ENCODE results near the gene CYB561A3. TPM values are rescaled to one million over a fixed set of nuclear protein-coding genes. Genes with fewer than 3 reads are reported as not detected.

CYB561A3 gene
- total RNA-seq, 4 donors from 2014 or later: 68.1 to 157 (median 93.6) TPM

DNA sequence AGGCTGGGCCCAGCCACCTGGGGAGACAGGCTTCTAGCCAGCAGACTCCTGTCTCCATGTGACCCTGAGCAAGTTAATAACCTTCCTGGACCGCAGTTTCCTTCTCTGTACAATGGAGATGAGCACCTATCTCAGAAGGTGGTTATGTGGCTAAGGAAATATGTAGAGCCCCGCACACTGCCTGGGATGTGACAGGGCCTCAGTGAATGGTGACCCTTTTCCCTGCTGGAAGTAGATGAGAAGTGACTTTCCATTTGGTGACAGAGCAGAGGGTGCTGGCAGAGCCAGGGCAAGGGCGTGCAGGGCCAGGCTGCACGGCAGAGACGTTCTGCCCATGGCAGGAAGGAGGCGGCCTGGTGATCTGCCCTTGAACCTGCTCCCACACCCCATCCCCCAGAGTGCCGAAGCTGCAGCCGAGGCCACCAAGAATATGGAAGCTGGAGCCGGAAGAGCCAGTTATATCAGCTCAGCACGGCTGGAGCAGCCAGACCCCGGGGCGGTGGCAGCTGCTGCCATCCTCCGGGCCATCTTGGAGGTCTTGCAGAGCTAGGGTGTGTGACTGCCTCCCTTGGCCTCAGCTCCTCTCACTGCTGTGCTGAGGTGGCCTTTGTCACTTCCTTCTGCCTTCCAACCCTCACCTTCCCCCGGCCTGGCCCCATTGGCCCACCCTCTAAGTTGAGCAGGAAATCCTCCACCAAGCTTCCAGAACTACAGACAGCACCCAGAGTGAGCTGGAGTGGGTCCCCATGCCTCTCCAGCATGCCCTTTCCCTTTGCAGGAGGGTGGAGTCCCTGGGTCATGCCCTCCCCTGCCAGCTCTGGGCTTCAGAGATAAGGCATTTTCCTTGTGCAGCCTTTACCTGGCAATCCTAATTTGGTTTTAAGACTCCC, 15.5 kb downstream of the CYB561A3 start:
- WGBS, 2 donors (ENCODE audit: low coverage in 1 of 2): 80% methylated on average over 9 of the region's 14 CpGs; no CpG with 5 or more reads in 1 of the 2 donors
- intact Hi-C loops (cut with DNase I; ENCODE audit: low total_unique reads): no loop called here
- DNase-seq: no peak
- TF ChIP-seq POLR2A (IDR thresholded peaks at IDR 0.05) (no peak), EP300 (IDR thresholded peaks at IDR 0.05; ENCODE audit: low read depth) (no peak), POLR2AphosphoS5 (IDR thresholded peaks at IDR 0.05) (no peak)
- TF ChIP-seq, protein P1, sequence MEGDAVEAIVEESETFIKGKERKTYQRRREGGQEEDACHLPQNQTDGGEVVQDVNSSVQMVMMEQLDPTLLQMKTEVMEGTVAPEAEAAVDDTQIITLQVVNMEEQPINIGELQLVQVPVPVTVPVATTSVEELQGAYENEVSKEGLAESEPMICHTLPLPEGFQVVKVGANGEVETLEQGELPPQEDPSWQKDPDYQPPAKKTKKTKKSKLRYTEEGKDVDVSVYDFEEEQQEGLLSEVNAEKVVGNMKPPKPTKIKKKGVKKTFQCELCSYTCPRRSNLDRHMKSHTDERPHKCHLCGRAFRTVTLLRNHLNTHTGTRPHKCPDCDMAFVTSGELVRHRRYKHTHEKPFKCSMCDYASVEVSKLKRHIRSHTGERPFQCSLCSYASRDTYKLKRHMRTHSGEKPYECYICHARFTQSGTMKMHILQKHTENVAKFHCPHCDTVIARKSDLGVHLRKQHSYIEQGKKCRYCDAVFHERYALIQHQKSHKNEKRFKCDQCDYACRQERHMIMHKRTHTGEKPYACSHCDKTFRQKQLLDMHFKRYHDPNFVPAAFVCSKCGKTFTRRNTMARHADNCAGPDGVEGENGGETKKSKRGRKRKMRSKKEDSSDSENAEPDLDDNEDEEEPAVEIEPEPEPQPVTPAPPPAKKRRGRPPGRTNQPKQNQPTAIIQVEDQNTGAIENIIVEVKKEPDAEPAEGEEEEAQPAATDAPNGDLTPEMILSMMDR (IDR thresholded peaks at IDR 0.05): no peak
- in situ Hi-C loops (cut with MboI; ENCODE audit: low pct_ligation_motif_present in 1 of 4, low pct_unique_long_range_greater_than_20kb in 1 of 4, low sequenced_read_pairs in 3 of 4): loop anchor here in 1 of 4 donors (25.0 kb wide), 1 partner anchor 509 kb away; the partner anchor contains the start of gene CCDC86
- Histone ChIP-seq H3K27me3 (no peaks in the 10 kb centered on the region), H3K27ac (peak overlapping the region in 3 of 4 donors; percentile 22 to 48 (median 25)), H3K9me3 (no peaks in the 10 kb centered on the region), H3K4me3 (no peak overlapping the region), H3K36me3 (peaks cover 0 to 11% (median 4%) of the 10 kb centered on the region in 4 donors), H3K4me1 (peaks cover 0 to 14% (median 7%) of the 10 kb centered on the region in 4 donors)

DNA sequence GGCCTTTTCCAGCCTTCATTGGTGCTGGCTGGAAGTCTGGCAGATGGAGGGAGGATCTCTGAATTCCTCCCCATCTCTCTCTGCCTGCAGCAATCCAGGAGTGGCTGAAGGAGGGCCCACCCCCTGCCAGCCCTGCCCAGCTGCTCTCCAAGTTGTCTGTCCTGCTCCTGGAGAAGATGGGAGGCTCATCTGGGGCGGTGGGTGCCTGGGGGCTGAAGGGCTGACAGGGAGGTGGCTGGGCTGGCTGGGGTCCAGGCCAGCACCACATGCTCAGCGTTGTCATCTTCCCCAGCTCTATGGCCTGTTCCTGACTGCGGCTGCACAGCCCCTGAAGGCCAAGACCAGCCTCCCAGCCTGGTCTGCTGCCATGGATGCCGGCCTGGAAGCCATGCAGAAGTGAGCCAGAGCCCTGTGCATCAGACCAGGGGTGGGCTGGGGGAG, 16.5 kb downstream of the CYB561A3 start:
- no peak for DNase-seq
- Histone ChIP-seq H3K4me1 (peaks cover 0 to 14% (median 7%) of the 10 kb centered on the region in 4 donors), H3K9me3 (no peaks in the 10 kb centered on the region), H3K4me3 (no peak overlapping the region), H3K27ac (no peak overlapping the region), H3K36me3 (peaks cover 0 to 11% (median 4%) of the 10 kb centered on the region in 4 donors), H3K27me3 (no peaks in the 10 kb centered on the region)
- in situ Hi-C loops (cut with MboI; ENCODE audit: low pct_ligation_motif_present in 1 of 4, low pct_unique_long_range_greater_than_20kb in 1 of 4, low sequenced_read_pairs in 3 of 4): loop anchor here in 1 of 4 donors (25.0 kb wide), 1 partner anchor 508 kb away; the partner anchor contains the start of gene CCDC86
- WGBS, 2 donors (ENCODE audit: low coverage in 1 of 2): 80% methylated on average over 2 of the region's 4 CpGs; no CpG with 5 or more reads in 1 of the 2 donors
- TF ChIP-seq EP300 (IDR thresholded peaks at IDR 0.05; ENCODE audit: low read depth): no peak
- TF ChIP-seq, protein P1 (IDR thresholded peaks at IDR 0.05): no peak
- intact Hi-C loops (cut with DNase I; ENCODE audit: low total_unique reads): no loop called here

DNA sequence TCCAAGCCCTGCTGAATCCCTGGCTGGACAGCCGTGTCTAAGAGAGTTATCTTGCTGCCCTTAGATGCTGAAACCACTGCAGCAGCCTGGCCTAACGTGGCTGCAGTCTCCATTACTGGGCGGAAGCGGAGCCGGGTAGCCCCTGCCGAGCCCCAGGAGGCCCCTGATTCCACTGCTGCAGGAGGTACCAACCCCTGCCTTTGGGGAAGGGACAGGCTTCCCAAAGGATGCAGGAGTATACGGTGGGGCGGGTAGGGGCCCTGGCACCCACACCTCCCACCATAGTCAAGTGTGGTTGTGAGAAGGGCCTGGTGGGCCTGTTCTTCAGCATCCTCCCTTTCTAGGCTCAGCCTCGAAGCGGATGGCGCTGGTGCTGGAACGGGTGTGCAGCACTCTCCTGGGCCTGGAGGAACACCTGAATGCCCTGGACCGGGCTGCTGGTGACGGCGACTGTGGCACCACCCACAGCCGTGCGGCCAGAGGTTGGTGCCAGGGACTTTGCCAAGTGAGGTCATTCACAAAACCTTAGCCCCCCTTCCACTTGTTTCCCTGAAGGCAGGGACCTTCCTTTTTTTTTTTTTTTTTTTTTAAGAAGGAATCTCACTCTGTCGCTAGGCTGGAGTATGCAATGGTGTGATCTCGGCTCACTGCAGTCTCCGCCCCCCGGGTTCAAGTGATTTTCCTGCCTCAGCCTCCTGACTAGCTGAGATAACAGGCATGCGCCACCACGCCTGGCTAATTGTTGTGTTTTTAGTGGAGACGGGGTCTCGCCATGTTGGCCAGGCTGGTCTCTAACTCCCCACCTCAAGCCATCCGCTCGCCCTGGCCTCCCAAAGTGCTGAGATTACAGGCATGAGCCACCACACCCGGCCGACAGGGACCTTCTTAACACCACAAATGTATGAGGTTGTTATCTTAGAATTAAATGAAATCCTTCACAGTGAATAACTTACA, 17.6 kb downstream of the CYB561A3 start:
- Histone ChIP-seq H3K4me1 (peaks cover 0 to 14% (median 7%) of the 10 kb centered on the region in 4 donors), H3K4me3 (no peak overlapping the region), H3K9me3 (no peaks in the 10 kb centered on the region), H3K27me3 (no peaks in the 10 kb centered on the region), H3K27ac (no peak overlapping the region), H3K36me3 (peaks cover 0 to 5% (median under 1%) of the 10 kb centered on the region in 4 donors)
- TF ChIP-seq POLR2AphosphoS5 (IDR thresholded peaks at IDR 0.05) (no peak), POLR2A (IDR thresholded peaks at IDR 0.05) (no peak), EP300 (IDR thresholded peaks at IDR 0.05; ENCODE audit: low read depth) (no peak)
- TF ChIP-seq, protein P1 (IDR thresholded peaks at IDR 0.05): no peak
- intact Hi-C loops (cut with DNase I; ENCODE audit: low total_unique reads) (no loop called here), in situ Hi-C loops (cut with MboI; ENCODE audit: low pct_ligation_motif_present in 1 of 4, low pct_unique_long_range_greater_than_20kb in 1 of 4, low sequenced_read_pairs in 3 of 4) (loop anchor here in 1 of 4 donors (25.0 kb wide), 1 partner anchor 507 kb away; the partner anchor contains the start of gene CCDC86)
- no peak for DNase-seq
- WGBS, 2 donors (ENCODE audit: low coverage in 1 of 2): 81 to 95% methylated on average over 5 to 27 of the region's 29 CpGs
